ENCODE data around the gene GATD1. TPM values are rescaled to one million over a fixed set of nuclear protein-coding genes. Genes with fewer than 3 reads are reported as not detected.

Gene GATD1
- total RNA-seq, 4 donors from 2014 or later: 28.0 to 239 (median 38.4) TPM

- in situ Hi-C loops (cut with MboI; ENCODE audit: low pct_ligation_motif_present in 1 of 4, low pct_unique_long_range_greater_than_20kb in 1 of 4, low sequenced_read_pairs in 3 of 4): no loop called here
- Histone ChIP-seq H3K4me1 (peaks cover 19 to 26% (median 24%) of the 10 kb centered on the region in 4 donors), H3K27ac (no peak overlapping the region), H3K36me3 (peaks cover 0 to 16% (median 0%) of the 10 kb centered on the region in 4 donors), H3K4me3 (no peak overlapping the region), H3K9me3 (no peaks in the 10 kb centered on the region), H3K27me3 (no peaks in the 10 kb centered on the region)
- 93% methylated on average over 3 of the region's 5 CpGs; no CpG with 5 or more reads in 1 of the 2 donors for WGBS, 2 donors (ENCODE audit: low coverage in 1 of 2)
- intact Hi-C loops (cut with DNase I; ENCODE audit: low total_unique reads): no loop called here
- DNase-seq: no peak
- TF ChIP-seq EP300 (IDR thresholded peaks at IDR 0.05; ENCODE audit: low read depth) (no peak), POLR2AphosphoS5 (IDR thresholded peaks at IDR 0.05) (no peak), CTCF (IDR thresholded peaks at IDR 0.05) (no peak), POLR2A (IDR thresholded peaks at IDR 0.05) (no peak)
Observed at GRCh38 chr11:773425-773824, 3.9 kb downstream of the GATD1 start.

DNA sequence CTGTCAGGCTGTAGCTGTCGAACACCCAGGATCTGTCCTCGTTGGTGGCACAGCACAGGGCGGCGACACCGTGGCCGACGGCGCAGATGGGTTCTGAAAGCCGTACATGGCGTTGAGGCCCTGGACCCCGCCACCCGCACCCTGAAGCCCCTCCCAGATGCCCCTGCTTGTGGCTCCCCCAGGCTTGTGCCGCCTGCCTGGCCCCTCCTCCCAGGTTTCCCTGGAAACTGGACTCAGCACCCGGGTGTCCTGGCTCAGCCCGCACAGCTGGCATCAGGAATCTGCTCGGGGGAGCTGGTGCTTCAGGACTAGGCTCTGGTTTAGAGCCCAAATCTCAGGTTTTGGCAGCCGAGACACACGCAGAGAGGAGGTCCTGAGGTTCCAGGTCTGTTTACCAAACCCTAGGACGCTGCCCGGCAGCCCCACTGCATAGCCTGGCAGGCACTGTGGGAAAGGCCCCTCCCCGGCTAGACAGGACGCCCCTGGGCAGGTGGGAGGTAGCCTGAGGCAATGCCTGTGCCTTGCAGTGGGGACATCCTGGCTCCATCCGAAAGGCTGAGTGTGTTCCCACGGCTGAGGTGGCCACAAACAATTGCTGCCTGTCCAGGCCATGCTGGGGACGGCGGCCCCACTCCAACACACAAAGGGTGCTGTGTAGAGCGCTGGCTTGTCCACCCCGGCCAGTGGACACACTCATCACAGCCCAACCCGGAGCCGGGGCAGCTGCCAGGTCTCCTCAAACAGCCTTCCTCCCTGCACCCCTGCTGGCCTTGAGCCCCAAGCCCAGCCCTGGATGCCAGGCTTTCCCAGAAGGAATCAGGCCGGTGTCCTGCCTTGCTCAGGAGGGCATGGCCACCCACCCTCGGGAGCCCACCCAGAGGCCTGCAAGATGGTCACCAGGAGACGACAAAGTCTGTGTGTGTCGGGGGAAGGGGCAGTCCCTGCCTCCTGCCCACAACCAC is 4.6 kb downstream of the GATD1 start:
- DNase-seq: no peak
- Histone ChIP-seq H3K4me1 (peaks cover 15 to 22% (median 18%) of the 10 kb centered on the region in 4 donors), H3K36me3 (peaks cover 0 to 16% (median 0%) of the 10 kb centered on the region in 4 donors), H3K27ac (no peak overlapping the region), H3K9me3 (no peaks in the 10 kb centered on the region), H3K27me3 (no peaks in the 10 kb centered on the region), H3K4me3 (no peak overlapping the region)
- intact Hi-C loops (cut with DNase I; ENCODE audit: low total_unique reads) (no loop called here), in situ Hi-C loops (cut with MboI; ENCODE audit: low pct_ligation_motif_present in 1 of 4, low pct_unique_long_range_greater_than_20kb in 1 of 4, low sequenced_read_pairs in 3 of 4) (no loop called here)
- no peak for TF ChIP-seq POLR2AphosphoS5 (IDR thresholded peaks at IDR 0.05)
- TF ChIP-seq EP300 (IDR thresholded peaks at IDR 0.05; ENCODE audit: low read depth): no peak
- 80% methylated on average over 33 of the region's 34 CpGs; no CpG with 5 or more reads in 1 of the 2 donors for WGBS, 2 donors (ENCODE audit: low coverage in 1 of 2)

- Histone ChIP-seq H3K27me3 (no peaks in the 10 kb centered on the region), H3K9me3 (no peaks in the 10 kb centered on the region), H3K4me3 (no peak overlapping the region), H3K4me1 (peaks cover 15 to 20% (median 17%) of the 10 kb centered on the region in 4 donors), H3K36me3 (peaks cover 0 to 16% (median 0%) of the 10 kb centered on the region in 4 donors), H3K27ac (no peak overlapping the region)
- intact Hi-C loops (cut with DNase I; ENCODE audit: low total_unique reads) (no loop called here), in situ Hi-C loops (cut with MboI; ENCODE audit: low pct_ligation_motif_present in 1 of 4, low pct_unique_long_range_greater_than_20kb in 1 of 4, low sequenced_read_pairs in 3 of 4) (no loop called here)
- 92% methylated on average over 15 of the region's 15 CpGs; no CpG with 5 or more reads in 1 of the 2 donors for WGBS, 2 donors (ENCODE audit: low coverage in 1 of 2)
- no peak for DNase-seq
- TF ChIP-seq CTCF (IDR thresholded peaks at IDR 0.05) (no peak), EP300 (IDR thresholded peaks at IDR 0.05; ENCODE audit: low read depth) (no peak), POLR2AphosphoS5 (IDR thresholded peaks at IDR 0.05) (no peak), POLR2A (IDR thresholded peaks at IDR 0.05) (no peak)
Observed at GRCh38 chr11:771617-772204, 5.6 kb downstream of the GATD1 start.

GRCh38 chr11:770642-771616 is 6.4 kb downstream of the GATD1 start:
- intact Hi-C loops (cut with DNase I; ENCODE audit: low total_unique reads): no loop called here
- no peak for DNase-seq
- no peak overlapping the region for H3K4me3 ChIP-seq
- 95% methylated on average over 32 of the region's 32 CpGs; no CpG with 5 or more reads in 1 of the 2 donors for WGBS, 2 donors (ENCODE audit: low coverage in 1 of 2)
- peaks cover 9 to 12% (median 10%) of the 10 kb centered on the region in 4 donors for H3K4me1 ChIP-seq
- no peak overlapping the region for H3K27ac ChIP-seq
- H3K36me3 ChIP-seq: peaks cover 0 to 16% (median 0%) of the 10 kb centered on the region in 4 donors
- H3K27me3 ChIP-seq: no peaks in the 10 kb centered on the region
- H3K9me3 ChIP-seq: no peaks in the 10 kb centered on the region
- in situ Hi-C loops (cut with MboI; ENCODE audit: low pct_ligation_motif_present in 1 of 4, low pct_unique_long_range_greater_than_20kb in 1 of 4, low sequenced_read_pairs in 3 of 4): no loop called here
- TF ChIP-seq POLR2AphosphoS5 (IDR thresholded peaks at IDR 0.05) (no peak), CTCF (IDR thresholded peaks at IDR 0.05) (no peak), POLR2A (IDR thresholded peaks at IDR 0.05) (no peak), EP300 (IDR thresholded peaks at IDR 0.05; ENCODE audit: low read depth) (no peak)
